GM23338 (cell line): ENCODE results near the gene KCNK4.

Experiments used
- EZH2 ChIP-seq: fragments of 200-600 bp; sonication (generic); IDR thresholded peaks from one replicate; pipeline ENCODE4 v1.8.0; 2017; ENCODE audit warnings: antibody characterized with exemption, mild to moderate bottlenecking, low read depth; ENCODE audit not compliant: unreplicated experiment
- EZH2phosphoT487 ChIP-seq: fragments of 200-600 bp; sonication (generic); IDR thresholded peaks from one replicate; pipeline ENCODE4 v1.8.1; 2018; ENCODE audit warnings: antibody characterized with exemption; ENCODE audit not compliant: unreplicated experiment
- JUNB ChIP-seq: IDR thresholded peaks from one replicate; pipeline ENCODE4 v1.6.1; 2016; ENCODE audit warnings: antibody characterized with exemption; ENCODE audit not compliant: unreplicated experiment
- POLR2AphosphoS5 ChIP-seq: IDR thresholded peaks from 2 replicates; pipeline ENCODE4 v1.6.1; 2016; ENCODE audit warnings: antibody characterized with exemption, low read depth
- STAT1 ChIP-seq: IDR thresholded peaks from one replicate; pipeline ENCODE4 v1.6.1; 2016; ENCODE audit warnings: antibody characterized with exemption; ENCODE audit not compliant: unreplicated experiment
- ZNF114 ChIP-seq: fragments of 250-450 bp; sonication (Bioruptor Pico); IDR thresholded peaks from 2 replicates; pipeline ENCODE4 v1.5.0; 2020; ENCODE audit warnings: mild to moderate bottlenecking, moderate library complexity
- ZNF331 ChIP-seq: fragments of 250-450 bp; sonication (Bioruptor Pico); IDR thresholded peaks from 2 replicates; pipeline ENCODE4 v1.5.0; 2020; ENCODE audit warnings: low read depth, mild to moderate bottlenecking, moderate library complexity
- TF ChIP-seq, protein P1 (sequence below), 2 experiments: fragments of 200-600 bp in 1 of 2; sonication (generic) in 1 of 2; conservative IDR thresholded peaks; 2 replicates each; pipeline versions ENCODE4 v1.5.1 to v1.6.1; 2016 to 2017; ENCODE audit warnings: antibody characterized with exemption in 2 of 2, low read depth in 2 of 2, mild to moderate bottlenecking in 2 of 2, moderate library complexity in 1 of 2
- TF ChIP-seq, protein P2 (sequence below): IDR thresholded peaks from one replicate; pipeline ENCODE4 v1.6.1; 2018; ENCODE audit warnings: antibody characterized with exemption; ENCODE audit not compliant: unreplicated experiment
- TF ChIP-seq, protein P3 (sequence below): fragments of 250-450 bp; sonication (Bioruptor Pico); IDR thresholded peaks from 2 replicates; pipeline ENCODE4 v1.5.0; 2020; ENCODE audit warnings: mild to moderate bottlenecking, moderate library complexity
- TF ChIP-seq, protein P4 (sequence below): IDR thresholded peaks from 2 replicates; pipeline ENCODE4 v1.6.1; 2016; ENCODE audit warnings: antibody characterized with exemption

DNA sequence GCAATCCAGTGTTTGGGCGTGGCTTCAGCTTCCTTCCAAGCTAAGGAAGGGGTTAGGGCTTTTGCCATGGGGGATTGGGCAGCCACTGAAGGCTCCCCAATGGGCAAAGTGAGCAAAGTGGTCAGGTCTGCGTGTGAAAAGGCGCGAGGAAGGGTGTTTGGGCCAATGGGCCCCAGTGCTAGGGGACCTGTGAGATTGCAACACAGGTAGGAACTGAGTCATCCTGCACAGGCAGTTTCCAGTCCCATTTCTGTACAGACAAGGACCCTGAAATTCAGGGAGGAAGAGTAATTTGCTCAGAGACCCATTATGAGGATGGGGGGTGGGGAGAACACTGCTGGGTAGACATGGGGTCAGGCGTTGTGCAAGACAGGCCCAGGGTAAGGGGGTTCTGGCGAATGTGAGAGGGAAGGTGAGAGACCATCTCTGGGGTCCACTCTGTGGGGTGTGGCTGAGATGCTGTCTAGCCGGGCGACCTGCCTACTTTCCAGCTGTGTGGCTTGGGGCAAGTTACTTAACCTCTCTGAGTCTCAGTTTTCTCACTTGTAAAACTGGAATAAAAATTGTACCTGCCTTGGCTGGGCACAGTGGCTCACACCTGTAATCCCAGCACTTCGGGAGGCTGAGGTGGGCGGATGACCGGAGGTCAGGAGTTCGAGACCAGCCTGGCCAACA lies 56.2 kb downstream of the KCNK4 start:
- TF ChIP-seq, protein P1, sequence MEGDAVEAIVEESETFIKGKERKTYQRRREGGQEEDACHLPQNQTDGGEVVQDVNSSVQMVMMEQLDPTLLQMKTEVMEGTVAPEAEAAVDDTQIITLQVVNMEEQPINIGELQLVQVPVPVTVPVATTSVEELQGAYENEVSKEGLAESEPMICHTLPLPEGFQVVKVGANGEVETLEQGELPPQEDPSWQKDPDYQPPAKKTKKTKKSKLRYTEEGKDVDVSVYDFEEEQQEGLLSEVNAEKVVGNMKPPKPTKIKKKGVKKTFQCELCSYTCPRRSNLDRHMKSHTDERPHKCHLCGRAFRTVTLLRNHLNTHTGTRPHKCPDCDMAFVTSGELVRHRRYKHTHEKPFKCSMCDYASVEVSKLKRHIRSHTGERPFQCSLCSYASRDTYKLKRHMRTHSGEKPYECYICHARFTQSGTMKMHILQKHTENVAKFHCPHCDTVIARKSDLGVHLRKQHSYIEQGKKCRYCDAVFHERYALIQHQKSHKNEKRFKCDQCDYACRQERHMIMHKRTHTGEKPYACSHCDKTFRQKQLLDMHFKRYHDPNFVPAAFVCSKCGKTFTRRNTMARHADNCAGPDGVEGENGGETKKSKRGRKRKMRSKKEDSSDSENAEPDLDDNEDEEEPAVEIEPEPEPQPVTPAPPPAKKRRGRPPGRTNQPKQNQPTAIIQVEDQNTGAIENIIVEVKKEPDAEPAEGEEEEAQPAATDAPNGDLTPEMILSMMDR (conservative IDR thresholded peaks at IDR 0.05; ENCODE audit: low read depth in 2 of 2) = no peak
- no peak for TF ChIP-seq POLR2AphosphoS5
- TF ChIP-seq EZH2 = no peak
- TF ChIP-seq EZH2phosphoT487 = no peak
- no peak for TF ChIP-seq STAT1
- TF ChIP-seq, protein P2, sequence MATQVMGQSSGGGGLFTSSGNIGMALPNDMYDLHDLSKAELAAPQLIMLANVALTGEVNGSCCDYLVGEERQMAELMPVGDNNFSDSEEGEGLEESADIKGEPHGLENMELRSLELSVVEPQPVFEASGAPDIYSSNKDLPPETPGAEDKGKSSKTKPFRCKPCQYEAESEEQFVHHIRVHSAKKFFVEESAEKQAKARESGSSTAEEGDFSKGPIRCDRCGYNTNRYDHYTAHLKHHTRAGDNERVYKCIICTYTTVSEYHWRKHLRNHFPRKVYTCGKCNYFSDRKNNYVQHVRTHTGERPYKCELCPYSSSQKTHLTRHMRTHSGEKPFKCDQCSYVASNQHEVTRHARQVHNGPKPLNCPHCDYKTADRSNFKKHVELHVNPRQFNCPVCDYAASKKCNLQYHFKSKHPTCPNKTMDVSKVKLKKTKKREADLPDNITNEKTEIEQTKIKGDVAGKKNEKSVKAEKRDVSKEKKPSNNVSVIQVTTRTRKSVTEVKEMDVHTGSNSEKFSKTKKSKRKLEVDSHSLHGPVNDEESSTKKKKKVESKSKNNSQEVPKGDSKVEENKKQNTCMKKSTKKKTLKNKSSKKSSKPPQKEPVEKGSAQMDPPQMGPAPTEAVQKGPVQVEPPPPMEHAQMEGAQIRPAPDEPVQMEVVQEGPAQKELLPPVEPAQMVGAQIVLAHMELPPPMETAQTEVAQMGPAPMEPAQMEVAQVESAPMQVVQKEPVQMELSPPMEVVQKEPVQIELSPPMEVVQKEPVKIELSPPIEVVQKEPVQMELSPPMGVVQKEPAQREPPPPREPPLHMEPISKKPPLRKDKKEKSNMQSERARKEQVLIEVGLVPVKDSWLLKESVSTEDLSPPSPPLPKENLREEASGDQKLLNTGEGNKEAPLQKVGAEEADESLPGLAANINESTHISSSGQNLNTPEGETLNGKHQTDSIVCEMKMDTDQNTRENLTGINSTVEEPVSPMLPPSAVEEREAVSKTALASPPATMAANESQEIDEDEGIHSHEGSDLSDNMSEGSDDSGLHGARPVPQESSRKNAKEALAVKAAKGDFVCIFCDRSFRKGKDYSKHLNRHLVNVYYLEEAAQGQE = no peak
- TF ChIP-seq, protein P3, sequence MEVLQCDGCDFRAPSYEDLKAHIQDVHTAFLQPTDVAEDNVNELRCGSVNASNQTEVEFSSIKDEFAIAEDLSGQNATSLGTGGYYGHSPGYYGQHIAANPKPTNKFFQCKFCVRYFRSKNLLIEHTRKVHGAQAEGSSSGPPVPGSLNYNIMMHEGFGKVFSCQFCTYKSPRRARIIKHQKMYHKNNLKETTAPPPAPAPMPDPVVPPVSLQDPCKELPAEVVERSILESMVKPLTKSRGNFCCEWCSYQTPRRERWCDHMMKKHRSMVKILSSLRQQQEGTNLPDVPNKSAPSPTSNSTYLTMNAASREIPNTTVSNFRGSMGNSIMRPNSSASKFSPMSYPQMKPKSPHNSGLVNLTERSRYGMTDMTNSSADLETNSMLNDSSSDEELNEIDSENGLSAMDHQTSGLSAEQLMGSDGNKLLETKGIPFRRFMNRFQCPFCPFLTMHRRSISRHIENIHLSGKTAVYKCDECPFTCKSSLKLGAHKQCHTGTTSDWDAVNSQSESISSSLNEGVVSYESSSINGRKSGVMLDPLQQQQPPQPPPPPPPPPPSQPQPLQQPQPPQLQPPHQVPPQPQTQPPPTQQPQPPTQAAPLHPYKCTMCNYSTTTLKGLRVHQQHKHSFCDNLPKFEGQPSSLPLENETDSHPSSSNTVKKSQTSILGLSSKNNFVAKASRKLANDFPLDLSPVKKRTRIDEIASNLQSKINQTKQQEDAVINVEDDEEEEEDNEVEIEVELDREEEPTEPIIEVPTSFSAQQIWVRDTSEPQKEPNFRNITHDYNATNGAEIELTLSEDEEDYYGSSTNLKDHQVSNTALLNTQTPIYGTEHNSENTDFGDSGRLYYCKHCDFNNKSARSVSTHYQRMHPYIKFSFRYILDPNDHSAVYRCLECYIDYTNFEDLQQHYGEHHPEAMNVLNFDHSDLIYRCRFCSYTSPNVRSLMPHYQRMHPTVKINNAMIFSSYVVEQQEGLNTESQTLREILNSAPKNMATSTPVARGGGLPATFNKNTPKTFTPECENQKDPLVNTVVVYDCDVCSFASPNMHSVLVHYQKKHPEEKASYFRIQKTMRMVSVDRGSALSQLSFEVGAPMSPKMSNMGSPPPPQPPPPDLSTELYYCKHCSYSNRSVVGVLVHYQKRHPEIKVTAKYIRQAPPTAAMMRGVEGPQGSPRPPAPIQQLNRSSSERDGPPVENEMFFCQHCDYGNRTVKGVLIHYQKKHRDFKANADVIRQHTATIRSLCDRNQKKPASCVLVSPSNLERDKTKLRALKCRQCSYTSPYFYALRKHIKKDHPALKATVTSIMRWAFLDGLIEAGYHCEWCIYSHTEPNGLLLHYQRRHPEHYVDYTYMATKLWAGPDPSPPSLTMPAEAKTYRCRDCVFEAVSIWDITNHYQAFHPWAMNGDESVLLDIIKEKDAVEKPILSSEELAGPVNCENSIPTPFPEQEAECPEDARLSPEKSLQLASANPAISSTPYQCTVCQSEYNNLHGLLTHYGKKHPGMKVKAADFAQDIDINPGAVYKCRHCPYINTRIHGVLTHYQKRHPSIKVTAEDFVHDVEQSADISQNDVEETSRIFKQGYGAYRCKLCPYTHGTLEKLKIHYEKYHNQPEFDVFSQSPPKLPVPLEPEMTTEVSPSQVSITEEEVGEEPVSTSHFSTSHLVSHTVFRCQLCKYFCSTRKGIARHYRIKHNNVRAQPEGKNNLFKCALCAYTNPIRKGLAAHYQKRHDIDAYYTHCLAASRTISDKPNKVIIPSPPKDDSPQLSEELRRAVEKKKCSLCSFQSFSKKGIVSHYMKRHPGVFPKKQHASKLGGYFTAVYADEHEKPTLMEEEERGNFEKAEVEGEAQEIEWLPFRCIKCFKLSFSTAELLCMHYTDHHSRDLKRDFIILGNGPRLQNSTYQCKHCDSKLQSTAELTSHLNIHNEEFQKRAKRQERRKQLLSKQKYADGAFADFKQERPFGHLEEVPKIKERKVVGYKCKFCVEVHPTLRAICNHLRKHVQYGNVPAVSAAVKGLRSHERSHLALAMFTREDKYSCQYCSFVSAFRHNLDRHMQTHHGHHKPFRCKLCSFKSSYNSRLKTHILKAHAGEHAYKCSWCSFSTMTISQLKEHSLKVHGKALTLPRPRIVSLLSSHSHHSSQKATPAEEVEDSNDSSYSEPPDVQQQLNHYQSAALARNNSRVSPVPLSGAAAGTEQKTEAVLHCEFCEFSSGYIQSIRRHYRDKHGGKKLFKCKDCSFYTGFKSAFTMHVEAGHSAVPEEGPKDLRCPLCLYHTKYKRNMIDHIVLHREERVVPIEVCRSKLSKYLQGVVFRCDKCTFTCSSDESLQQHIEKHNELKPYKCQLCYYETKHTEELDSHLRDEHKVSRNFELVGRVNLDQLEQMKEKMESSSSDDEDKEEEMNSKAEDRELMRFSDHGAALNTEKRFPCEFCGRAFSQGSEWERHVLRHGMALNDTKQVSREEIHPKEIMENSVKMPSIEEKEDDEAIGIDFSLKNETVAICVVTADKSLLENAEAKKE (CRISPR knock-in tag) = no peak
- TF ChIP-seq ZNF331 (CRISPR knock-in tag) = no peak
- TF ChIP-seq, protein P4, sequence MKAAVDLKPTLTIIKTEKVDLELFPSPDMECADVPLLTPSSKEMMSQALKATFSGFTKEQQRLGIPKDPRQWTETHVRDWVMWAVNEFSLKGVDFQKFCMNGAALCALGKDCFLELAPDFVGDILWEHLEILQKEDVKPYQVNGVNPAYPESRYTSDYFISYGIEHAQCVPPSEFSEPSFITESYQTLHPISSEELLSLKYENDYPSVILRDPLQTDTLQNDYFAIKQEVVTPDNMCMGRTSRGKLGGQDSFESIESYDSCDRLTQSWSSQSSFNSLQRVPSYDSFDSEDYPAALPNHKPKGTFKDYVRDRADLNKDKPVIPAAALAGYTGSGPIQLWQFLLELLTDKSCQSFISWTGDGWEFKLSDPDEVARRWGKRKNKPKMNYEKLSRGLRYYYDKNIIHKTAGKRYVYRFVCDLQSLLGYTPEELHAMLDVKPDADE = no peak
- TF ChIP-seq ZNF114 (CRISPR knock-in tag) = no peak
- no peak for TF ChIP-seq JUNB
